CD4-positive, alpha-beta T cell treated with Interleukin-17A for 1 hour (primary cell): ENCODE results near the gene ALKBH8.
"Not testable (repeated sequence)": the region's sequence is repeated elsewhere in the genome, so short reads cannot be mapped to it uniquely, and the experiment has no call there.

ENCODE experiments used
- DNase-seq: peaks from one replicate; pipeline ENCODE4 v3.0.0-alpha.2; 2020

Gene ALKBH8

DNA sequence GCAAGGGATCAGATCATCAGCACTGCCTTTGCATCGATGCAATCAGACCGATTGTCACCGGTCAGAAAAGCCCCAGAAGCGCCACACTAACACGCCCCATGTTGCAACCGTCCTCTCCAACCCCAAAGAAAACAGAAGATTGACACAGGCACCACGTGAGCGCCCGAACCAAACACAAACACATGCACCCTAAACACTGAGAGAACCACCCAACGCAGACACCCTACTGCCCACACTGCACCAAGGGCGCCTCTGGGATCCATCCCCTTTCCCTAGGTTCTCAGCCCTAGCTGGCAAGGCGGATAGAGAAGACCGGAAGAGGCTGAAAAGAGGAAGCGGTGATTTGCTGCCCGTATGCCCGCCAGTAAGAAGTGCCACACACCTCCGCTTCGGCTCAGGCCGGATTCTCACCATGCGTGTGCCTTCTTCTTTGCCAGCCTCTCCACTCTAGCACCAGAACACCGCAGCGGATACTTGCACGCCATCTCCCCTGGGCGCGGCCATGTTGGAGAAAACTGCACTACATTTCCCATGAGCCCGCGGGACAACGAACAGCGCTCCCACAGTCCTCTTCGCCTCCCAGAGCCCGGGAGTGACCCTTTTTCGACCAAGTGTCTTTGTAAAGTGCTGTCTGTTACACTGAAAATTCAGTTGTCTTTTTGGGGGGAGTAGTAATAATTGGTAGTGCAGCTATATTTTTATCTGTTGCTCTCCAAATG lies at the start of gene ALKBH8:
ALKBH8 (minus strand) TSS at position 517 of the 719 bp plus-strand sequence. CDS start 4,842 bp downstream, outside the sequence.
- peak; percentile 83 for DNase-seq

- DNase-seq = no peak
Observed at GRCh38 chr11:107612445-107612844, 46.9 kb upstream of the ALKBH8 start.

DNA sequence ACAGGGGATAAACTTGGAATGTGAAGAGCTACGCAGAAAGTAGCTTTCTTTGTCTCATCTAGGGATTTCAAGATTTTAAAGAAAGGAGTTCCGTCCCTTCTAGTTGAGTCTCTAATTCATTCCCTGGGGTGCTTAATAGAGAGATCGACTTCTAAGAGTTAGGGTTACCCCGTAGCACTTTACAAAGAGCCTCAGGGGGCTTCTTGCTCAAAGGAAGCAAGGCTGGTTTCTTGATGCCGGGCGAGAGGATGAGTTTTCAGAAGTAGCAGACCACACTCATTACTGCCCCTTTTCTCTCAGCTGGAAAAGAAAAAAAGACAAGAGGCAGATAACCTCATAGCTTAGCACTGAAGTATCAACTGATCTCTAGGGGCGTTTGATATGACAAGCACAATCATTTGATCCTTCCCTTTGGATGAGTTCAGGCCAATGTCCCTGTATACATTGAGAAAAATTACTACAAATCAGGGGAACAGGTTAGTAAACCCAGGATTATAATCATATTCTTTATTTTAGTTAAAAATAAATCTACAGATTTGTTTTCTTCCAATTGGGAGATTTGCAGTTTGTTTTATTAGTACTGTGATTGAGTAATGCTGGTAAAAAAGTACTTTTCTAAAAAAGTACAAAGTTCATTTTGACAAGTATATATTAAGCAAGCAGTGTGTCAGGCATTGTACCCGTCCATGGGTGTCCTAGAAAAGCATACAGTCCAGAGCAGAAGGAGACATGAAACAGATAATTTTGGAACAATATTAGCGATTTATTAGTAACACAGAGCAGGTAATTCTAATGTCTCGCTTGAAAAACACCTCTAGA lies 44.1 kb upstream of the ALKBH8 start:
- no peak for DNase-seq

GRCh38 chr11:107608809-107609208 lies 43.3 kb upstream of the ALKBH8 start:
- DNase-seq = no peak

- DNase-seq = no peak
Observed at GRCh38 chr11:107606141-107606540, 40.6 kb upstream of the ALKBH8 start.

DNA sequence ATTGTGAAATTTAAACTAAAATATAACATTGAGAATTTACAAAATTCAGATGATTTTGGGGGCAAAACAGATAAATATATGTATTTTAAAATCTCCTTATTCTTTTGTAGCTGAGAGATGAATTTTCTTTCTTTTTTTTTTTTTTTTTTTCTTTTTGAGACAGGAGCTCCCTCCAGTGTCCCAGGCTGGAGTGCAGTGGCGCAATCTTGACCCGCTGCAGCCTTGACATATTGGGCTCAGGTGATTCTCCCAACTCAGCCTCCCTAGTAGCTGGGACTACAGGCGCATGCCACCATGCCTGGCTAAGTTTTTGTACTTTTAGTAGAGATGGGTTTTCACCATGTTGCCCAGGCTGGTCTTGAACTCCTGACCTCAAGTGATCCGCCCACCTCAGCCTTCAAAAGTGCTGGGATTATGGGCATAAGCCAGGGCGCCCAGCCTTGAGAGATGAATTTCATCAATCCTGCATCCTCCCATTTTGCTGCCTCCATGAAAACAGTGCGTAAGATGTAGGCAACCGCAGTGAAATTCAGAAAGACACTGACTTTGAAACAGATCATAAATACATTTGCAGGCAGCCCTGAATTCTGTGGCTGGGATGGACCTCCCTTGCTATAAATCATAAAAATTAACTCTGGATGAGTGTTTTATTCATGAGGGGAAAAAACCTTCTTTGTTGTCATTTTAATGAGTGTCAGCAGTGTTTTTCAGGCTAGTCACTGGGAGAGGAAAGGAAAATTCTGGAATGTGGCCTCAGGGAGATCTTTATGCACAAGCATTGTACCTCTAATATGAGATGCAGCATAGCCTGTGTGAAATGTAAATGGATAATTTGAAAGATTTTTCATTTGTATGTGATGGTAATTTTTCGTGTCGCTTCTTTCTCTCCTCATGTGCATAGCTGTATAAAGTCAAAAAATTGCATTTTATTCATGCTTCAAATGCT lies 39.8 kb upstream of the ALKBH8 start:
- no peak for DNase-seq

DNA sequence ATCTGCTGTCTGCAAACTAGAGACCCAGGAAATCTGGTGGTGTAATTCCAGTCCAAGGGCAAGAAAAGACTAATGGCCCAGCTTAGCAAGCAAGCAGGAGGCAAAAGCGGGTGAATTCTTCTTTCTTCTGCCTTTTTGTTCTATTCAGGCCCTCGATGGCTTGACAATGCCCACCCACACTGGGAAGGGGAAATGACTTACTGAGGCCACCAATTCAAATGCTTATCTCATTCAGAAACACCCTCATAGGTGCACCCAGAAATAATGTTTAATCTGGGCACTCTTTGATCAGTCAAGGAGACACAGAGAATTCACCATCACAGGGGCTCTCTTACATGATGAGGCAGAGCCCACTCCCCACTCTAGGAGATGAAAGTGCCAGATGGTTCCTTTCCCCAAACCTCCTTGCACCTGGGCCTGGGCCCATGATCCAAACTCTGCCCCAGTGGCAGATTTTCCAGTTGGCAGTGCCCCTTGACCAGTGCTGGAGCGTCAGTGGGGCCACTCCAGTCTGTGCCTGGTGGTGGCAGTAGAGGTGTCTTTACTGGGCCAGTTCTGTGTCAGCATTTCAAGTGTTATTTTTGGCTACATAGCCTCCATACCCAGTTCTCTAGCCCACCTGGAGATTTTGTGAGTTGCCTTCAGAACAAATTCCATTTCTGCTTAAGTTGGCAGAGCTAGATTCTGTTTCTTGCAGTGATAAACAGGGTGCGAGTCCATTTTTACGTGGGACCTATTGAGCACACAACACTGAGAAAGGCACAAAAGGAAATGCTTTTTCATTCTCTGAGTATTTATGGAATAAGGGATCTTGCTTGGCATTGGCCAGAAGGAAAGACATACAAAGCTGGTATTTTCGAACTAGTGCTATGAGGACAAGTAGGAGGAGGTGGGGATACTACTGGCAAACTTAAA lies 32.9 kb upstream of the ALKBH8 start:
- no peak for DNase-seq

- no peak for DNase-seq
Observed at GRCh38 chr11:107594736-107595135, 29.2 kb upstream of the ALKBH8 start.

GRCh38 chr11:107593951-107594350 lies 28.4 kb upstream of the ALKBH8 start:
- no peak for DNase-seq

- no peak for DNase-seq
Observed at GRCh38 chr11:107592813-107593212, 27.3 kb upstream of the ALKBH8 start.

- DNase-seq = no peak
Observed at GRCh38 chr11:107592231-107592590, 26.7 kb upstream of the ALKBH8 start.

GRCh38 chr11:107591378-107592230 lies 26.1 kb upstream of the ALKBH8 start:
- DNase-seq = no peak

DNA sequence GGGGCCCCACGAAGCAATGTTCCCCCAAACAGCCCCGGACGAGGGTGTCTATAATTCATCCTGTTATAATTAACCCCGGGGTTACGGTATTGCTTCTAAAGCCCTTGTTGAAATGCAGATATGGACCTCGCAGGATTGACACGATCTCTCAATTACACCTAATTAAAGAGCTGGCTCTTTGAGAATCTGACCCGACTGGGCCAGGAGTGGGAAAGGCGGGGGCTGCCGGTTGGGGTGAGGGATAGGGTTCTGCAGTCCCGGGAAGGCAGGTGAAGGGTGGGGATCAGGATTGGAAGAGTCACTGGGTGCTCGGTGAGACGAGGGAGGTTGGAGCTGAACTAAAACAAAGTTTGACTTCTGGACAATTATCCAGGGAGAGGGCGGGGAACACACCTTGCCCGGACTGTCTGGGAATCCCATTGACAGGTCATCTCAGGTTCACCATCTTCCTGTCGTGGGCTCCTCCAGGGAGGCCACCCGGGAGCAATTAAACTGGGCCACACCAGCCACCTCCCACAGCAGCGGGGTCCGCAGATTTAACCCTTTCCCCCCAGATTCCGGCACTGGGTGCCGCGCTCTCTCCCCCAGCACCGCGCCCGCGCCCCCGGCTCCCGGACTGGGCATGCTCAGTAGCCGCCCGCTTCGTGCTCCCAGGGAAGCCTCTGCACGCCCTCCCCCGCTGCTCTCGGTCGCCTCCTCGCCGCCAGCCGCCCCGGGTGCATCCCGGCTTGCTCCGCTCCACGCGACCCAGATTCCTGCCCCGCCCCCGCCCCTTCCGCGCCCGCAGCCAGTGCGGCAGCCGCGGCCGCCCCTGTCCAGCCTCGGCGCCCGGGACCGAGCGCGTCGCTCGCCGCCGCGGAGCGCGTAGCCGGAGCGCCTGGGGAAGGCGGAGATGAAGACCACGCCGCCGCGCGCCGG lies 25.2 kb upstream of the ALKBH8 start, which contains the start of gene ELMOD1:
ELMOD1 (plus strand) TSS at position 688 of the 918 bp plus-strand sequence. CDS start 27,043 bp downstream, outside the sequence.
- peak; percentile 24 for DNase-seq

DNA sequence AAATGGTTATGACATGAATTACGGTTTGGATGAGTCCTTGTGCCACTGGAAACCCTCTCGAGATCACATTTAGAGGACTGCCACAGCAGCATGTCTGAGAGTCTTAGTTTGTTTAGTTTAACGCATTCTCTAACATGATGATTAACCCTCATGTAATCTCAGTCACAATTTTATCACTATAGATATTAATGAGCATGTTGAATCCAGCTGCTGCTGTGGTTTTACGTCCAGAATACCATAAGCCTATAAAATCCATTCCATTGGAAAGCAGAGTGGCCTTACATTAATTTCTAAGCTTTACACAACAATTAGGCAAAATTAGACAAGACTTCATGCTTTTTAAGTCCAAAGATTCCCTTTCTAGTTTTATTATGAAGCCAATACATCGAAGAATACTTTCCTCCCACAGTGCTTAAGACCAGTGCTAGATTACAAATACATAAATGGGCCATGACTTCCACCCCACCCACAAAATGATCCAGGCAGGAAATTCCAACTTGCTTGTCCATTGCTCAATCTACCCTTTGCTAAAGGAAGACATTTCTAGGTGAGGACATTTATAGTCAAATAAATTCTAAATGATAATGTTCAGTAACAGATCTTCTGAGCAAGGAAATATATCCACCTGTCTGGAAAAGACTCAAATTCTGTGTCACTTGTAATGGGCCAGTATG lies 21.9 kb upstream of the ALKBH8 start:
- no peak for DNase-seq

DNA sequence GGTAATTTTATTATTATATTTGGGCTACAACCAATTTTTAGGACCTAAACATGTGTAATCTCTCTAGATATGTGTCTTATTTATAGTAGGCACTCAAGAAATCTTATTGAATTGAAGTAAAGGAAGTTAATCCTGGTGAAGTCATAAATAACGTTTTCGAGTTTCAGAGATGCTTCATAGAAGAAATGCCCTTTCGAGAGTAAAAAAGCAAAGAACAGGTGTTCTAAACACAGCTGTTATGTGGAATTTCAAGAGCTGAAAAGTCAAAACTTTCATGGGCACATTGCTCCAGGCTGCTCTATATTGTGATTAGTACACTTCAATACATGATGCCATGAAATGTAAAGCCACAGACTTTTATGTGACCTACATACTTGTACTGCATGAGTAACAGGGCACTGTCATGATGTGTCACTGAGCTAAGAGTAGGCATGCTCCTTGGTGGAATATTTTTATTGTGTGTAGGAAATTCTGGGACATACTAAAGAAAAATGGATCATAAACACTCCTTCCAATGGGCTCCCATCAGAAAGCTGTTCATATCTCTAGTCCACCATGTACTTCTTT lies 18.2 kb upstream of the ALKBH8 start:
- DNase-seq = no peak

GRCh38 chr11:107581147-107581546 lies 15.6 kb upstream of the ALKBH8 start:
- no peak for DNase-seq

- DNase-seq = not testable (repeated sequence)
Observed at GRCh38 chr11:107579169-107579568, 13.6 kb upstream of the ALKBH8 start.

GRCh38 chr11:107577346-107577711 lies 11.8 kb upstream of the ALKBH8 start:
- DNase-seq = no peak
